GM19324 (cell line): Measurements from ENCODE around the gene PDIA4.
A peak's percentile ranks its signal among the peaks of the same experiment; 100 is the strongest.
"Not testable (repeated sequence)": the region's sequence is repeated elsewhere in the genome, so short reads cannot be mapped to it uniquely, and the experiment has no call there.

Experiments
- ATAC-seq: cut with Tn5 transposase; IDR thresholded peaks from one replicate; pipeline ENCODE4 v1.9.1; 2021; ENCODE audit warnings: mild to moderate bottlenecking, moderate library complexity; ENCODE audit not compliant: unreplicated experiment, low FRiP score

Gene PDIA4

DNA sequence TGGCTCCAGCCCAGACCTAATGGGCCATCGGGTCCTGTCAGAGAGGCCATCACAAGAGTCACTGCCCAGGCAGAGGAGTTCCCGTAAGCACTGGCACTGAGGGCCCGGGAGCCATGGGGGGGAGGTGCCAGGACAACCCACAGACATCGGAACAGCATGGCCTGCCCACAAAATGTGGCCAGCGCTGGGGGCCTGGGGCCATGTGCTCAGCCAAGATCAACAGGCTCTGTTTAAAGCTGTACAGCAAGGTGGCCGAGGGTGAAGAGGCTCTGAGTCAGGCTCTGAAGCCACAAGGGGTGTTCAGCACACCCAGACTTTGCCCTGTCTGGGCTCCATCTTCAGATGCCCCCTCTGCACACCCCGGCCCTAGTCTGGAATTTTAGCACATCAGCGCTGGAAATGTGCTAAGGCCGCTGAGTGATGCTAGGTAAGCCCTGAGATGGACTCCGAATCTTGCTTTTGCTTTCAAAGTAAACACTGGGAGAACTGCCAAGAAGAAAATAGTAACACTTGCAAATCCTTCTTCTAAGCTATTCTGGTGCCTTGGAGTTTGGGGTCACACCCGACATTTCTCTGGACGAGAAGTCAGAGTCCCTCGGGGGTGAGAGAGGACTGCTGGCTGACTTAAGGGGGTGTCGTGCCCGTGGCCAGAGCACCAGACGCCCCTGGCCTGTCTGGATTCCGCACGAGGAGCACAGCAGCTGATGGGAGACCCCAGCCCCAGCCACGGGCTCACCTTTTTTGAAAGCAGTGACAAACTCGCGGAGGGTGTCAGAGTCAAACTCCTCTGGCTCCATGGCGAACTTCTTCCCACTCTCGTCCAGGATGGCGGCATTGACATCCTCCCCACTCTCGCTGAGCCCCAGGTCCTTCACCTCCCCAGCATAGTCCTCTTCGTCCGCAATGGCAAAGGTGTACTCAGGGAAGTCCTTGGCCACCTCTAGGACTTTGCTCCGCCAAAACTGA, 23.6 kb downstream of the PDIA4 start:
- no peak for ATAC-seq

- no peak for ATAC-seq
Measured at GRCh38 chr7:149003560-149004305, 24.6 kb downstream of the PDIA4 start.

- no peak for ATAC-seq
Measured at GRCh38 chr7:149003018-149003417, 25.3 kb downstream of the PDIA4 start.

DNA sequence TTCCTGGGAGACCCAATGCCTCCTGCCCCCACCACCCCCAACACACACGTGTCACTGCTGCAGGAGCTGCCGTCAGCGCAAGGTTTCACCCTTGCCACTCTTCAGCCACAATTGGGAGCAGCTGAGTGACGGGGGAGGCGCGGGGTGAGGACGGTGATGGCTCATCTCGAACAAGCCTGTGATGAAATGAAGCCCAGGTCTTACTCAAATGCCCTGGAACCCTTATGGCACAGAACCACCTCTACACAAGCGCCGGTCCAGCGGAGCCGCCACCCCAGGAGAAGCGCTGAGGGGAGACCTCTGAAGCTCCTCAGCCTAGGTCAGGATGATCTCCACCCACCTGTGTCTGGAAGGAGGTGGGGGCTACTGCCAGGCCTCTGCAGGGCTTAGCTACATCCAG, 25.7 kb downstream of the PDIA4 start:
- no peak for ATAC-seq

DNA sequence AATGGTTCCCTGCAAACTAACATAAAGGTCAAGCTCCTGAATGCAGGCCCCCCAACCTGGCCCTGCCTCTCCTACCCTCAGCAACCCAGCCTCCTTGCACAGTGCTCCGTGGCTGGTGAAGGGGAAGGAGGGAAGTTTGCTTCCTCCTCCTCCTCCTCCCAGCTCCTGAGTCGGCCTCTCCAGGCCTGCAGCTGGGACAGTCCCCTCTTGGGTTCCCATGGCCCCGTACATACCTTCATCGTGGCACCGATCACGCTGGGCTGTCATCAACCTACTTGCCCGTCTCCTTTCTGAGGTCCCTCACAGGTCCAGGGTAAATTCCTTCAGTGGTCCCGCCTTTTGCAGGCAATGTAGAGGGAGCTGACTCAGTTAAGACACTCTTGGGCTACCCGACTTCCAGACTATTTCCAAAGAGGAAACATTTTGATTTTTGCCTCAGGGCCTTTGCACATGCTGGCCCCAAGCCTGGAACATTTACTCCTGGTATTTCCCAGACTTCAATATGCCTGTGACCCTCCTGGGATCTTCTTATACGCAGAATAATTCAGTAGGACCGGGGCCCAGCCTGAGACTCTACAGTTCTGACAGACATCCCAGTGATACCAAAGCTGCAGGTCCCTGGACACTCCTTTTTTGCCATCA, 26.8 kb downstream of the PDIA4 start:
- no peak for ATAC-seq

DNA sequence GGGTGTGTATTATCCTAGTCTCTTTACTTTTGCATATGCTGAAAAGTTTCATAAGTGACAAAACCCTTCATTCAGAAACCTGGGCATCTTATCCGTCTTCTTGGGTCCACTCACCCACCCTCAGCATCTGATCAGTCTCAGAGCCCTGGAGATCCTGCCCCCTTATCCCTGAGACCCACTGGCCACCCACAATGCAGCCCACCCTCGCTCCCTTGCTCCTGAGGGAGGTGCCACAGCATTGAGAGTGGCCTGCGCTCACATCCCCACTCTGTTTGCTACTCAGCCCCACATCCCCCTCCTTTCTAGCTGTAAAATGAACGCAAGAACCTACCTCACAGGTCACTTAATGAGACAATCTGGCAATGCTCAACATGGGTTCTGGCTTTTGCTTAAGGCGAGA, 27.3 kb downstream of the PDIA4 start:
- ATAC-seq = no peak

DNA sequence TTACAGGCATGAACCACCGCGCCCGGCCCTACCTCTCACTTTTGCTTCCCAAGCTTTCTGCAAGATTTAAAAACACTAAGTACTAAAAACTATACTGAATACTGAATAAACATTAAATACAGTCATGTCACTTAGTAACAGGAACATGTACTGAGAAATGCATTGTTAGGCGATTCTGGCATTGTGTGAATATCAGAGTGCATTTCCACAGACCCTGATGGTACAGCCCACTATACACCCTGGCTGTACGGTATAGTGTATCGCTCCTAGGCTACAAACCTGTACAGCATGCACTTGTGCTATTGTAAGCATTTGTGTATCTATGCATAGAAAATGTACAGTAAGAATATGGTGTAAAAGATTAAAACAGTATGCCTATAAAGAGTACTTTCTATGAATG, 29.1 kb downstream of the PDIA4 start:
- ATAC-seq = no peak

- no peak for ATAC-seq
Measured at GRCh38 chr7:148997497-148997896, 30.8 kb downstream of the PDIA4 start.

- no peak for ATAC-seq
Measured at GRCh38 chr7:148994576-148994975, 33.7 kb downstream of the PDIA4 start.

DNA sequence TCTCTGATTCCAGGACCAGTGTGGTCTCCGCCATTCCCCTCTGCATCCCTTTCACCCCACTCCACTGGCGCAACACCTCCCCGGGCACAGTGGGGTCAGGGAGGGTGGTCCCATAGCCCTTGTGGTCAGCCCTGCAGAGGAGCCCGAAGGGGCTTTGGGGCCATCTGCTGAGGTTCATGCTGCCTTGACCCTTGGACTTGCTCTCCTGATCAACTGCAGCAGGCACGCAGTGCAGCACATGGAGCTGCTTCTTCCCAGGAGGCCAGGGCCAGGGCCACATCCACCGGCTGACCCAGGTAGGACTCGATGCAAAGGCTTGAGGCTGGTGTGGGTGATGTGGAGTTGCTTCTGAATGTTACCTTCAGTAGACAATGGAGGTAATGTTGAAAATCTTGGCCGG, 35.1 kb downstream of the PDIA4 start:
- no peak for ATAC-seq

DNA sequence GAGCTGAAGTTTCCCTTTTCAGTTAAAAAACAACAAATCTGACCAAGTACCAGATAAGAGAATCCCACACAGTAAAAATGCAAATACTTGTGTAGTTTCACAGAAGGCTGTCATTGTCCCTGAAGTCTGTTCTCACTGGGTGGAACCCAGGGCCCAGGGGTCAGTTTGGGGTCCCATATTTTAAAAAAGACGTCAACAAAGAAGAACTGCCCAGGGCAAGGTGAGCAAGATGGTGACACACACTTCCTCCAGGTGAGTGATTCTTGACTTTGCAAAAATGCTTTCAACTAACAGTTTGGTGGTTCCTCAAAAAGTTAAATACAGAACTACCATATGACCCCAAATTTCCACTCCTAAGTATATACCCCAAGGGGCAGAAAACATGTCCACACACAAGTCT, 36.8 kb downstream of the PDIA4 start:
- ATAC-seq = no peak

GRCh38 chr7:148987751-148988512, 40.4 kb downstream of the PDIA4 start:
- ATAC-seq = no peak

DNA sequence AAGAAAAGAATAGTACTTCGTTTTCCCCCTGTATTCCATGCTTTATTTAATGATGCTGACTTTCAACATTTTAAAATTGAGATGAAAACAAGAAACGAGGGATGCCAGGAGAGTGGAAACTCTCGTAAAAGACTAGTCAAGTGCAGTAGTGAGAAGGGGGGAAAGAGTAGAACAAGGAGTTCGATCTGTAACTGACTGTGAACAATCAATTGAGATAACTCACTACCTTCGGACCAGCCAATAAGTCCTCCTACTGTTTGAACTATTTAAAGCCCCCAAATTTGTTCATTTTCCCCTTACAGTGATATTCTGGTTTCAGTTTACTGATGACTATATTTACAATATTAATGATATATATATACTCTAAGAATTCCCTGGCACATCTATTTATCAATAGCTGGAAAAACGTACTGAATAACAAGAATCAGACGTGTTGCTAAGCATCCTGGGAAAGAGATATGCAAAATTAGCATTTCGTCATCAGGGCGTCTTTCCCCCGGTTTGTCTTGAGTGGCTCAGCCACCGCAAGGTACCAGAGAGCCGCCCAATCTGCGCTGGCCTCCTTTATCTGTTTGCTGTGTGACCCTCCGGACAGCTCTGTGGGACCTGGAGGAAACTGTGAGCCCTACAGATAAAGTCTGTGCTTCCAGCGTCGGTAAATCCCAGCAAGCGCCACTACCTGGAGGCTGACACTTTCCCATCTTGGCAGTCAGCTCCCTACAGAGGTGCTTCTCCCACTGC, 41.1 kb downstream of the PDIA4 start:
- ATAC-seq = peak; percentile 91

DNA sequence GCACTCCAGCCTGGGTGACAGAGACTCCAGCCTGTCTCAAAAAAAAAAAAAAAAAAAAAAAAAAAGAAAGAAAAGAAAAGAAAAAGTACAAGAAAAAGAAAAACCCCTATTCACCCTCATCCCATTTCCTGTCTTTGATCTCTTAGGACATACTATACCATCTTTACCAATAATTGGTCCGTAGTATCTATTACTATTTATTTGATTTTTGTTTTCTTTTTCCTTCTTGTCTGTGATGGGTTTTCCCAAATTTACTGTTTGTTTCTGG, 41.6 kb downstream of the PDIA4 start:
- no peak for ATAC-seq

DNA sequence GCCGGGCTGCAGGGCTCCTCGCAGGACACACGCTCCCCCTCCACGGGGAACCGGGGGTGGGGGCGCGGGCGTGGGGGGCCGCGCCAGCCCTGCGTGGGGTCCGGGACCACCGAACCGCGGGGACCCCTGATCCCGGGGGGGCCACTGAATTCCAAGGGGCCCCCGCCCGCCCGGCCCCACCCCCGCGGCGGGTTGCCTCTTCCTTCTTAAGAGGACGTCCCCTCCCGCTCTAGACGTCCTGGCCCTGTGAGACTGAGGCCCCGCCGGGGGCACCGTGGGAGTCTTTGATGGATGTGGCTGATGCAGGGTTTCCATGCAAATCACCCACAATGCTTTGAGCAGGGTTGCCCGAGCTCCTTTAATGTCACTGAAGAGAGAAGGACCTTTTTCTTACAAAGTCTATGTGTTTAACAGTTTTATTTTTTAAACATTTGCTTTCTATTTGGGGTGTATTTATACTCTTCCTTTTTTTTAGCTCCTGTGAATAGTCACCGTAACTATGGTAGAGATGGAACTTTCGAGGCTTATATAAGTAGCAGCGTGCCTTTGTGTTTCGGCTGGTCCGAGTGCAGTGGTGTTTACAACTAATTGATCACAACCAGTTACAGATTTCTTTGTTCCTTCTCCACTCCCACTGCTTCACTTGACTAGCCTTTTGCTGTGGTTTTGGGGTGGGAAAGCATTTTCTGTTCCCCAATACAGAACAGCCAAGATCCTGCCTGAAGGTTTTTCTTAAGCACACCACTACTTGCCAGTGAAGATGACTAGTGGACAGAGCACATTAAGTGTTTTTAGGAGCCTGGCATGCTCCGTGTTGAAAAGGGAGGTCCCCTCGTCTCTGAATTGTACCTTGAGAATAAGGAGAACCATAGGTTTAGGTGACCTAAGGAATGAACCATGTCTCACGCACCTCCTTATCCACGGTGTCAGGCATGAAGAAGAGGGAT, 44.8 kb downstream of the PDIA4 start:
- peak; percentile 52 for ATAC-seq

DNA sequence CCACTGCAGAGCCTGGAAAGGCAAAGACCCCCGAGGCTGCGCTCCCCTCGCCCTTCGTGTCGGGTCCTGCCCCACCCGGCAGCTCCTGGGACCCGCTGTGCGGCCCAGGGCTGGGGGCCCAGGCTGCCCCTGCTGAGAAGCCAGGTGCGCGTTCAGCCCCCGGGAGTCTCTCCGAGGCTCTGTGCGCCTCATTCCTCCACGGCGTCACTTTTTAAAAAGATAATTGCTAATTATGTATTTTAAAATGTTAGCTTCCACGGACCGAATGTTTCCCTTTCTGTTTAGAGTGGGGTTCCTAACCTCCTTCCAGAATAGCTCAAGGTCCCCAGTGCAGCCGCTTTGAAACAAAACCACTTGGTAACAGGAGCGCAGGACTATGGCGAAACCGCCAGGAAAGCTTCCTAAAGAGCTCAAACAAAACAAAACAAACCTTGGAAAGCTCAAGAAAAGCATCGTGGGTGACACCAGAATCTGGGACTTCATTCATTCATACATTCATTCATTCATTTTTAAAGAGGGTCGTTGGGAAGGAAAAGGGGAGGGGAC, 45.6 kb downstream of the PDIA4 start:
- ATAC-seq = no peak

DNA sequence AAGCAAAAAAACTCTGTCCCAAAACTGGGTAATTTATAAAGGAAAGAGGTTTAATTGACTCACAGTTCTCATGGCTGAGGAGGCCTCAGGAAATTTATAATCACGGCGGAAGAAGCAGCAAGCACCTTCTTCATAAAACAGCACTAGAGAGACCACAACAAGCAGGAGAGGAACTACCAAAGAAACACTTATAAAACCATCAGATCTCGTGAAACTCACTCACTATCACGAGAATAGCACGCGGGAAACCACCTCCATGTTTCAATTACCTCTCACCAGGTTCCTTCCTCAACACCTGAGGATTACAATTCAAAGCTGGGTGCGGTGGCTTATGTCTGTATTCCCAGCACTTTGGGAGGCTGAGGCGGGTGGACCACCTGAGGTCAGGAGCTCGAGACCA, 48.5 kb downstream of the PDIA4 start:
- no peak for ATAC-seq

DNA sequence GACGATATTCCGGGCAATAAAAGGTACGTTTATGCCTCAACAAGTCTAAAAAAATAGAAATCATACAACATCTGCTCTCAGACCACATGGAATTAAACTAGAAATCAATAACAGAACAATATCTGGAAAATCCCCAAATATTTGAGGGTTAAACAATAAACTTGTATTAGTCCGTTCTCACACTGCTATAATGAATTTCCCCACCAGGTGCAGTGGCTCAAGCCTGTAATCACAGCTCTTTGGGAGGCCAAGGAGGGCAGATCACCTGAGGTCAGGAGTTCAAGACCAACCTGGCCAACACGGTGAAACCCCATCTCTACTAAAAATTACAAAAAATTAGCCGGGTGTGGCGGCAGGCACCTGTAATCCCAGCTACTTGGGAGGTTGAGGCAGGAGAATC, 49.2 kb downstream of the PDIA4 start:
- not testable (repeated sequence) for ATAC-seq

- ATAC-seq = no peak
Measured at GRCh38 chr7:148978091-148978490, 50.2 kb downstream of the PDIA4 start.
